Left lung (tissue), 10 donors: ENCODE measurements around the gene KCNA1. TPM values are rescaled to one million over a fixed set of nuclear protein-coding genes. Genes with fewer than 3 reads are reported as not detected.
"Not testable (repeated sequence)": the region's sequence is repeated elsewhere in the genome, so short reads cannot be mapped to it uniquely, and the experiment has no call there.

ENCODE experiments used
- ATAC-seq: fragments of 200-7000 bp; cut with Tn5 transposase; one replicate; pipeline ENCODE4 v1.9.1; 2020; ENCODE audit warnings: moderate library complexity
- DNase-seq, 4 donors: peaks; one replicate each; pipeline ENCODE4 v3.0.0-alpha.2; 2013 to 2020
- H3K27ac ChIP-seq, 2 donors: fragments of 200-600 bp; sonication (generic) in 1 of 2; one replicate each; pipeline versions ENCODE4 v1.5.0 to v1.8.0; 2020 to 2021
- H3K27me3 ChIP-seq, 2 donors: fragments of 200-600 bp; sonication (generic) in 1 of 2; one replicate each; pipeline versions ENCODE4 v1.5.0 to v1.8.0; 2020 to 2021
- H3K36me3 ChIP-seq, 2 donors: fragments of 200-600 bp; sonication (generic) in 1 of 2; one replicate each; pipeline versions ENCODE4 v1.5.0 to v1.8.0; 2020 to 2021
- H3K4me1 ChIP-seq, 2 donors: fragments of 200-600 bp; one replicate each; pipeline ENCODE4 v1.8.0; 2021
- H3K4me3 ChIP-seq, 2 donors: fragments of 200-600 bp; sonication (generic) in 1 of 2; one replicate each; pipeline versions ENCODE4 v1.5.0 to v1.8.0; 2020 to 2021; ENCODE audit warnings: mild to moderate bottlenecking in 1 of 2
- H3K9me3 ChIP-seq, 2 donors: fragments of 200-600 bp; sonication (generic) in 1 of 2; one replicate each; pipeline versions ENCODE4 v1.5.0 to v1.8.0; 2020 to 2021
- intact Hi-C, 2 donors: fragments of 100-400 bp; cut with DNase I; formaldehyde crosslinking; loops; one replicate each; pipeline versions ENCODE4 v1.11.2 to v1.14.2; 2022
- polyA plus RNA-seq, 6 donors: library from polyadenylated mRNA; unstranded; fragments of 120-200 nt; gene quantifications; one replicate each; pipeline ENCODE4 v1.2.1, GENCODE V29; 2013; ENCODE audit not compliant: insufficient read length in 6 of 6
- total RNA-seq, 2 donors: library from RNA; stranded (reverse); fragmentation: NEBNext Ultra II Directional; extraction: Animal tissue kit (Norgen Biotek cat#: 25700); gene quantifications; one replicate each; pipeline ENCODE4 v1.2.1, GENCODE V29; 2021
- TF ChIP-seq, protein P1 (sequence below), 2 donors: fragments of 200-600 bp; sonication (generic) in 1 of 2; IDR thresholded peaks; one replicate each; pipeline versions ENCODE4 v1.5.0 to v1.8.0; 2021; ENCODE audit warnings: antibody characterized with exemption in 2 of 2
- donor health status: DM: no; HTN: yes; CAD: no.
- donor health status: DM: no; HTN: no; CAD: no.

Gene KCNA1
- total and polyA plus RNA-seq, 8 donors, result 0.08 to 0.09 TPM; not detected in 6

DNA sequence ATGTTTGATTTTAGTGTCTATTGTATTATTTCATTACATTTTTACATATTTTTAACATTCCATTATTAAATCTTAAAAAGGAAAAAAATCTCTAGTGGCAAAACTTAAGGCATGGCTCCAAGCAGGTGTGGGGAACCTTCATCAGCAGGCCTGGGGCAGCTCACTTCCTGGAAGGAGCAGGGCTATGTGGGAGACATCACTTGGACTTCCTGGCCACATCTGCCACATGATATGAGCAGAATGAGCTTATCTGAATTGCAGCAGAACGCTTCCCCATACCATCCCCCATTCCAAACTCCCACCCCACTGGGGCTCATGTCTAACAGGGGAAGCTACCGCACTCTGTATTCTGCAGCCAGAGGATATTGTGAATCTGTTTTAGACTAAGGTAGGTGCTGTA, 35.0 kb upstream of the KCNA1 start:
- DNase-seq, result no peak
- Histone ChIP-seq H3K36me3 (no peaks in the 10 kb centered on the region), H3K9me3 (peaks cover 0 to 5% of the 10 kb centered on the region in 2 donors), H3K4me1 (no peaks in the 10 kb centered on the region), H3K4me3 (no peak overlapping the region), H3K27ac (no peak overlapping the region), H3K27me3 (peaks cover 0 to 24% of the 10 kb centered on the region in 2 donors)
- intact Hi-C loops, result no loop called here
- TF ChIP-seq, protein P1, sequence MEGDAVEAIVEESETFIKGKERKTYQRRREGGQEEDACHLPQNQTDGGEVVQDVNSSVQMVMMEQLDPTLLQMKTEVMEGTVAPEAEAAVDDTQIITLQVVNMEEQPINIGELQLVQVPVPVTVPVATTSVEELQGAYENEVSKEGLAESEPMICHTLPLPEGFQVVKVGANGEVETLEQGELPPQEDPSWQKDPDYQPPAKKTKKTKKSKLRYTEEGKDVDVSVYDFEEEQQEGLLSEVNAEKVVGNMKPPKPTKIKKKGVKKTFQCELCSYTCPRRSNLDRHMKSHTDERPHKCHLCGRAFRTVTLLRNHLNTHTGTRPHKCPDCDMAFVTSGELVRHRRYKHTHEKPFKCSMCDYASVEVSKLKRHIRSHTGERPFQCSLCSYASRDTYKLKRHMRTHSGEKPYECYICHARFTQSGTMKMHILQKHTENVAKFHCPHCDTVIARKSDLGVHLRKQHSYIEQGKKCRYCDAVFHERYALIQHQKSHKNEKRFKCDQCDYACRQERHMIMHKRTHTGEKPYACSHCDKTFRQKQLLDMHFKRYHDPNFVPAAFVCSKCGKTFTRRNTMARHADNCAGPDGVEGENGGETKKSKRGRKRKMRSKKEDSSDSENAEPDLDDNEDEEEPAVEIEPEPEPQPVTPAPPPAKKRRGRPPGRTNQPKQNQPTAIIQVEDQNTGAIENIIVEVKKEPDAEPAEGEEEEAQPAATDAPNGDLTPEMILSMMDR (IDR thresholded peaks at IDR 0.05), result no peak
- no peak for ATAC-seq

DNA sequence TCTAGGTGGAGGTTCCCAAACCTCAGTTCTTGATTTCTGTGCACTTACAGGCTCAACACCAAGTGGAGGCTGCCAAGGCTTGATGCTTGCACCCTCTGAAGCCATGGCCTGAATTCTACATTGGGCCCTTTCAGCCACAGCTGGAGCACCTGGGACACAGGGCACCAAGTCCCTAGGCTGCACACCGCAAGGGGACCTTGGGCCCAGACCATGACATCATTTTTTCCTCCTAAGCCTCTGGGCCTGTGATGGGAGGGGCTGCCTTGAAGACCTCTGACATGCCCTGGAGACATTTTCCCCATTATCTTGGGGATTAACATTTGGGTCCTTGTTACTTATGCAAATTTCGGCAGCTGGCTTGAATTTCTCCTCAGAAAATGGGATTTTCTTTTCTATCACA, 30.2 kb upstream of the KCNA1 start:
- H3K36me3 ChIP-seq, H3K27ac ChIP-seq, H3K4me1 ChIP-seq, DNase-seq, H3K4me3 ChIP-seq, intact Hi-C loops, H3K9me3 ChIP-seq, ATAC-seq, H3K27me3 ChIP-seq: not testable (repeated sequence)

DNA sequence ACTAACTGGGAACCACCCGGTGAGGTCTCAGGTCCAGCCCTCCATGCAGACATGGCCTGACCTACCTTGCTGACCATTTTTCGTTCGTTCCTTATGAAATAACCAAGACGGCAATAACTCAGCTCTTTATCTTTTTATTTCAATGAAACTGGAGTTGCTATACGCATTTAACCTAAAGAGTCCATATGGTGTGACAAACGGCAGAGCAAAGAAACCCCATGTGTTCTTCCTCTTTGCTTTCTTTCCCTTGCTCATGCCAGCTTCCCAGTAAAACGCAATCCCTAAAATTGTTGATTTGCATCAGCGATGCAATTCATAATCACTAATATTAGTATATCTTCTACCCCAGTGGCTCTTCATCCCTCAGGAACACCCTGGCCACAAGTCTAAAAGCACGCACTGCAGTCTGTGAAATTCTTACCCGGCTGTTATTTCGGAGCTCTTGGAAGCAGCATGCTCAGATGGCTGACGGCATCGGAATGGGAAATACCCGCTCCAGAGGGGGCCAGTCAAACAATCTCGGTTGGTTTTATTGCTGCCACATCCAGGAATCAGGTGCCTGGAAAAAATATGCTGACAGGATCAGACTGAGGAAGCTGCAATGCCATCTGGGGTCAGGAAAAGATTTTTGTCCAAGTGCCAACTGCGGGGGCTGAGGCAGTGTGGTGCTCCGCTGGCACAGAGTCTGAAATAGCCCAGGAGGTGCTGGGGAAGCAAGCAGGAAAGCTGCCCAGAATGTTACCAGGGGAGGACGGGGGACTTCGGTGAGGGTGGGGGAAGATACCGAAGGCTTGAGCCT, 28.2 kb upstream of the KCNA1 start:
- TF ChIP-seq, protein P1 (IDR thresholded peaks at IDR 0.05), result no peak
- intact Hi-C loops, result no loop called here
- no peak for ATAC-seq

DNA sequence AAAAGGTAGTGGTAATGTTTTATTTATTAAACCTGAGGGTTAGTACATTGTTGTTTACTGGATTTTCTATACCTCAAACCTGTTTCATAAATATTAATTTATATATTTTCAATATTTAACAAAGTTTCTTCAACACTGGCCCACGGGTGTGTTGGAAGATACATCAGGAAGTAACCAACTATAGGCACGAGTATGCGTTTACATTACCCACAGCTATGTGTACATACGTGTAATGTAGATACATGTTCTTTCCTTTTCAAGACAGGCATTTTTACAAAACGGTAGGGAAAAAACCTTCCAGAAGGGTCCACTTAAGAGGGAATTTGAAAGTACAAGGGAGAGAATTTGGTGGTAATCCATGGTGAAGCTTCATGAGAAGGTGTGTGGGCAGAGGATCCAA, 17.8 kb upstream of the KCNA1 start:
- no peaks in the 10 kb centered on the region for H3K4me1 ChIP-seq
- TF ChIP-seq, protein P1 (IDR thresholded peaks at IDR 0.05), result no peak
- intact Hi-C loops, result no loop called here
- ATAC-seq (no peak), DNase-seq (no peak)
- H3K36me3 ChIP-seq, result no peaks in the 10 kb centered on the region
- no peak overlapping the region for H3K4me3 ChIP-seq
- no peaks in the 10 kb centered on the region for H3K9me3 ChIP-seq
- peaks cover 12 to 68% of the 10 kb centered on the region in 2 donors for H3K27me3 ChIP-seq
- no peak overlapping the region for H3K27ac ChIP-seq

More for the DNA sequence above, 28.2 kb upstream of the KCNA1 start:
- Histone ChIP-seq H3K36me3 (no peaks in the 10 kb centered on the region), H3K4me3 (no peak overlapping the region), H3K4me1 (no peaks in the 10 kb centered on the region), H3K27ac (no peak overlapping the region), H3K27me3 (peaks cover 0 to 15% of the 10 kb centered on the region in 2 donors), H3K9me3 (peaks cover 0 to 9% of the 10 kb centered on the region in 2 donors)
- no peak for DNase-seq

DNA sequence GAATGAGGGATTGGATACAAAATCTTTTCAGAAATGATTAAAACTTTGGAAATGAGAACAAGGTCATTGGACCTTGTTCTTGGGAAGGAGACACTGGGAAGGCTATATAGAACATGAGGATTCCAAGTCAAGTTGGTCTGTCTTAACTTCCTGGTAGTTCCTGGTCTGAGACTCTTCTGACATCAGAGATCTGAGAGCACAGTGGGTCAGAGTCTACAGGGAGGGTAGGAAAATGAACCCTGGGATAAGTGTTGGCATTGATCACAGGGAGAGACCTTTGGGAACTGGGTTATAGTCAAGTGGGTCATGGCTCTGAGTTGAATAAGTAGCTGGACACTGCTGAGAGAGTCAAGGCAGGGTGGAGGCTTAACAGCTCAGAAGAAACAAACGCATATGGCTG, 17.3 kb upstream of the KCNA1 start:
- Histone ChIP-seq H3K27me3 (peaks cover 12 to 63% of the 10 kb centered on the region in 2 donors), H3K27ac (no peak overlapping the region), H3K9me3 (no peaks in the 10 kb centered on the region), H3K4me3 (no peak overlapping the region), H3K4me1 (no peaks in the 10 kb centered on the region), H3K36me3 (no peaks in the 10 kb centered on the region)
- TF ChIP-seq, protein P1 (IDR thresholded peaks at IDR 0.05), result no peak
- no peak for ATAC-seq
- intact Hi-C loops, result no loop called here
- no peak for DNase-seq
